OCI-LY1 (cell line): ENCODE results near the gene STK24.

ENCODE experiments used
- CTCF ChIP-seq: fragments of 200-600 bp; sonication (generic), shearing (Covaris generic); IDR thresholded peaks from 2 replicates; pipeline ENCODE4 v1.5.1; 2017; ENCODE audit warnings: mild to moderate bottlenecking, antibody characterized with exemption, low read length, moderate library complexity, mixed read lengths
- EZH2 ChIP-seq: fragments of 200-600 bp; sonication (generic), shearing (Covaris generic); IDR thresholded peaks from 2 replicates; pipeline ENCODE4 v1.8.0; 2017; ENCODE audit warnings: borderline replicate concordance, mixed run types, mild to moderate bottlenecking, antibody characterized with exemption, low read length, moderate library complexity, mixed read lengths

DNA sequence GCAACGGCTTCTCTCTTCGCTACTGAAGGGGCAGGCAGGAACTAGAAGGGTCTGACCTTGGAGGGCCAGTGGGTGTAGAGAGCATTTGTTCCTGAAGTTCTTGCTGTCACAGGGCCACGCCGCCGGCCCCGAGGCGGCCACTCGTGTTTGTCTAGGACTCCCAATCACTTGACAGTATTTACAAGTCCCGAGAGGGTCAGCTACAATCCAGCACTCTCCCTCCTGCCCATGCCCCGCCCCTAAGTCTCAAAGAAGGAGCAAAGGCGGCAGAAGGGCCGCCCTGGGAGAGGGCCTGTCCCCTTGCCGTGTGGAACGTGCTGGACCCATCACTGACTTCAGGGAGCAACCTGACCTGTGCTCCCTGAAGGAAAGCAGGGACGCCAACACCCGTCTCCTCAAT, 118.5 kb downstream of the STK24 start:
- TF ChIP-seq CTCF (no peak), EZH2 (no peak)
